GM13977 (cell line): ENCODE data around the gene PSMD13.
"Not testable (repeated sequence)": the region's sequence is repeated elsewhere in the genome, so short reads cannot be mapped to it uniquely, and the experiment has no call there.

ENCODE experiments used
- DNase-seq: peaks from one replicate; pipeline ENCODE4 v3.0.0; 2012; ENCODE audit warnings: low spot score
- in situ Hi-C: fragments of 300-500 bp; cut with MboI; formaldehyde crosslinking; loops from one replicate; pipeline ENCODE4 v1.12.0; 2022; ENCODE audit warnings: low sequenced_read_pairs, low pct_unique_long_range_greater_than_20kb, mixed read lengths, inconsistent platforms; ENCODE audit not compliant: unreplicated experiment
- TF ChIP-seq, protein P1 (sequence below): IDR thresholded peaks from 2 replicates; pipeline ENCODE4 v1.5.1; 2012; ENCODE audit warnings: mild to moderate bottlenecking, control low read depth; ENCODE audit not compliant: insufficient read depth; ENCODE audit errors: extremely low read depth, missing control alignments

The PSMD13 gene

DNA sequence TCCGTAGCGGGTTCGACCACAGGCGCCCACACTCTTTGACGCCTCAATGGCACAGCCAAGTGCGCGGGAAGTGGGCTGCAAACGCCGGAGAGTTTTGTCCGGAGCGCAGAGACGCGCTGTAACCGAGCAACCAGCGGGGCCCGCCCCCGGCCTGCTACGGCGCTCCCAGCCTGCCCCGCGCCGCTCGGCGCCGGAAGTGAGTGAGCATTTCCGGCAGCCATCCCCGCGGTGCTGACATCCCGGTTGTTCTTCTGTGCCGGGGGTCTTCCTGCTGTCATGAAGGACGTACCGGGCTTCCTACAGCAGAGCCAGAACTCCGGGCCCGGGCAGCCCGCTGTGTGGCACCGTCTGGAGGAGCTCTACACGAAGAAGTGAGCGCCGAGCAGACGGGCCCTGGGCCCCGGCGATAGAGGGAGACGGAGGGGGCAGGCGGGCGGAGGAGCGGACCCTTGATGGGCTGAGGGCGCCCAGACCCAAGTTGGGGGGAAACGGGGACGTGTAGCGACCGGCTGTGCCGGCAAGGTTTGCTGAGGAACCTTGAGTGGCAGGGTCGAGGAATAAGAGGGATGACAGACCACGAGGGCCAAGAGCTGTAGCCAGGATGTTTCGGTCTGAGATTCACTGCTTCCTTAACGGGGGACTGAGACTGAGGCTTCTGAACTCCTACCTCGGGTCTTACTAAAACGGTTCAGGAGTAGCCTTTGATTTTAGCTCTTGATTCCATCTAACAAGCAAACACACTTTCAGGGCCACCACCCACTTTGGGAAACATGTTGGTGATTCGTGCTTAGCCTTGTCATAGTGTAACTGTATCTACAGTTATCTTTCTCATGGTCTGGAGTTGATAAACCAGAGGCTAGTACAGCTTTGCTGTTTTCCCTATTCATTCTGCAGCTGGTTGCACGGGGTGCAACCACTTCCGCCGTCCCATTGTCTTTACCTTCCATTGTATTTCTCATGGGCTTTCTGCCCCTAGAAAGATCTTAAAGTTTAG, at the start of gene PSMD13:
PSMD13 (plus strand) TSS at position 203 of the 994 bp plus-strand sequence; CDS start at position 277, 74 bp downstream.
- TF ChIP-seq, protein P1, sequence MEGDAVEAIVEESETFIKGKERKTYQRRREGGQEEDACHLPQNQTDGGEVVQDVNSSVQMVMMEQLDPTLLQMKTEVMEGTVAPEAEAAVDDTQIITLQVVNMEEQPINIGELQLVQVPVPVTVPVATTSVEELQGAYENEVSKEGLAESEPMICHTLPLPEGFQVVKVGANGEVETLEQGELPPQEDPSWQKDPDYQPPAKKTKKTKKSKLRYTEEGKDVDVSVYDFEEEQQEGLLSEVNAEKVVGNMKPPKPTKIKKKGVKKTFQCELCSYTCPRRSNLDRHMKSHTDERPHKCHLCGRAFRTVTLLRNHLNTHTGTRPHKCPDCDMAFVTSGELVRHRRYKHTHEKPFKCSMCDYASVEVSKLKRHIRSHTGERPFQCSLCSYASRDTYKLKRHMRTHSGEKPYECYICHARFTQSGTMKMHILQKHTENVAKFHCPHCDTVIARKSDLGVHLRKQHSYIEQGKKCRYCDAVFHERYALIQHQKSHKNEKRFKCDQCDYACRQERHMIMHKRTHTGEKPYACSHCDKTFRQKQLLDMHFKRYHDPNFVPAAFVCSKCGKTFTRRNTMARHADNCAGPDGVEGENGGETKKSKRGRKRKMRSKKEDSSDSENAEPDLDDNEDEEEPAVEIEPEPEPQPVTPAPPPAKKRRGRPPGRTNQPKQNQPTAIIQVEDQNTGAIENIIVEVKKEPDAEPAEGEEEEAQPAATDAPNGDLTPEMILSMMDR: no peak
- DNase-seq: peak; percentile 94
- in situ Hi-C loops: no loop called here

DNA sequence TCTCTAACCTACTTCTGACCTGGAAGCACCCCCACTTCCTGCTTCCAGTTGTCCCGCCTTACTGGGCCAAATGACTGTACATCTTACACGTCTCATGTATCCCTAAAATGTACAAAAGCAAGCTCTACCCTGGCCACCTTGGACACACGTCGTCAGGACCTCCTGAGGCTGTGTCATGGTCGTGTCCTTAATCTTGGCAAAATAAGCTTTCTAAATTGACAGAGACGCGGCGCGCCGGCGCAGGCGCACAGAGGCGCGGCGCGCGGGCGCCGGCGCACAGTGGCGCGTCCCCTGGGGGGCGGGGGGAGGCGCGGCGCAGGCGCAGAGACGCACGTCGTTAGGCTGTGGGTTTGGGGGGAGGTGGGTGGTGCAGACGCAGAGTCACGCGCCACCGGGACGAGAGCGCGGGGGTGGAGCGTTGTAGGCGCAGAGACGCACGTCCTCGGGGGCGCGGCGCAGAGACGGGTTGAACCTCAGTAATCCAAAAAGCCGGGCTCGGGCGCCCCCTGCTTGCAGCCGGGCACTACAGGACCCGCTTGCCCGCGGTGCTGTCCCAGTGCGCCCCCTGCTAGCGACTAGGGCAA, 47.5 kb upstream of the PSMD13 start:
- in situ Hi-C loops, DNase-seq: not testable (repeated sequence)

DNA sequence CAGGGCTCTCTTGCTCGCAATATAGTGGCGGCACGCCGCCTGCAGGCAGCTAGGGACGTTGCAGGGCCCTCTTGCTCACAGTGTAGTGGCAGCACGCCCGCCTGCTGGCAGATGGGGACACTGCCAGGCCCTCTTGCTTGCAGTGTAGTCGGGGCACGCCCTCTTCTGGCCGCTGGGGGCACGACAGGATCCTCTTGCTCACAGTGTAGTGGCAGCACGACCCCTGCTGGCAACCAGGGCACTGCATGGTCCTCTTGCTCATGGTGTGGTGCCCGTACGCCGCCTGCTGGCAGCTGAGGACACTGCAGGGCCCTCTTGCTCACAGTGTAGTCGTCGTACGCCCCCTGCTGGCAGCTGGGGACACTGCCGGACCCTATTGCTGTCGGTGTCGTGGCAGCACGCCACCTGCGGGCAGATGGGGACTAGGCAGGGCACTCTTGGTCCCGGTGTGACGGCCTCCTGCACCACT, 46.9 kb upstream of the PSMD13 start:
- DNase-seq, in situ Hi-C loops: not testable (repeated sequence)

DNA sequence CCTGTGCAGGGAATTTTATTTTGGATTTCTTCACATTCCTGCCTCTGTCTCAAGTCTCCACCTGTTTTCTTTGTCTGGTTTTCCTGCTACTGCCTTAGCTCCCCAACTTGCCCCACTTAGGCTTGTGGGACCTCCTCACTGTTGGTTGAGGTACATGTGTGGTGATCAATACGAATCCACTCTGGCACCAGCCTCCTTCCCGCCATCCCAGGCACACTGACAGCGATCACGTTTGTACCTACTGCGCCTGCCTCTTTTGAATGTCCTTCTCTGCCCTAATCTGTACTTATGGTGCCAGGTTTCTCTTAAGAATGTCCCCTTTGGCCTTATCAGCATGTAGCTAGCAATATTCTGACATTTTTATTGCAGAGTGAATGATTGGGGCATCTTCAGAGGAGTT, 46.2 kb upstream of the PSMD13 start:
- DNase-seq, in situ Hi-C loops: not testable (repeated sequence)

DNA sequence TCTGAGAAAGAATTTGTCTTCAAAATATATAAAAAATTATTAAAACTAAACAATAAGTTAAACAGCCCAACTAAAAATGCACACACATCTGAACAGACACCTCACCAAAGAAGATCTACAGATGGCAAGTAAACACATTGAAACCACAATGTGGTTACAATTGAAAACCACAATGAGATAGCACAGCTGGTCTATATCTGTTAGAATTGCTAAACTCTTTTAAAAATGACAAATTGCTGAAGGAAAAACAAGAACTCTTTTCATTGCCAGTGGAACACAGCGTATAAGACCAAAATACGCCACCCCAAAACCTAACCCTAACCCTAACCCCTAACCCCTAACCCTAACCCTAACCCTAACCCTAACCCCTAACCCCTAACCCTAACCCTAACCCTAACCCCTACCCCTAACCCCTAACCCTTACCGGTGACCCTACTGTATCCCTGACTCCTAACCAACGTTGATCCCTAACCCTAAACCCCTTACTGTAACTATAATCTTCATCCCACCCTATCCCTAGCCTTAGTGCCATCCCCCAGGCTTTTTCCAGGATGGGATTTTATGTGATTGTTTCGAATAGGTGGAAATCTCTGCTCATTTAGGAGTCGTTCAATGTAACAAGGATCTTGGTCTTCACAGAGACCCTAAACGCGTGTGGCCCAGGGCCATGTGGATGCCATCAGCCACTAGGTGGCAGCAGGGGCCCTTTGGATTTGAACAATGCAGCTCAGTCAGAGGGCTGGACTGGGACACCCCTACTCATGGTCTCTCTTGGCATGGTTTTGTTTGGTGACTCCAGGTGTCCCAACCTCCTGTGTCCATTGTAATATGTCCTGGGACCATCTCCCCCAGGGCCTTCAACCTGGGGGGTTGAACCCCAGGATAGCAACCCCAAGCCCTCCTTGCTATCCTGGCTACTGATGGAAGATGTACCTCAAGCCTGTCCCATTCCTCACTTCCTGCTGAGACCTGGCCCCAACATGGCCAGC, 45.0 kb upstream of the PSMD13 start:
- DNase-seq, in situ Hi-C loops: not testable (repeated sequence)
- TF ChIP-seq, protein P1: peak; percentile 58

DNA sequence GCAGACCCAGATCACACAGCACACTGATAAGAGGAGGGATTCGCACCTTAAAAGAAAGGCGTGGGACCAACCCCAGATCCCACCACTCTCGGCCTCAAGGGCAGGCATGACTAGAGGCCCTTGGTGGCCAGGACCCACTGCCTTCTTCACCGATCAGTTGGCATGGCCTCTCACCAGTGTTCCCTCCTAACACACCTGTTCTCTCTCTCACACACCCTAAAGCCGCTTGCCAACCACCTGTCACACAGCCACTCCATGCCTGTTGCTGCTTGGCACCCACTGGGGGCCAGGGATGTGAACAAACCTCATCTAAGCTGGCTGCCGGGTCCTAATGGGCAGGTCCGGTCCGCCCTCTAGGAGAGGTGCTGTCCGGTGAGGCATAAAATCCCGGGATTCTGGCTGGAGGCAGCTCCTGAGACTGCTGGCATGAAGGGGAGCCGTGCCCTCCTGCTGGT, 44.1 kb upstream of the PSMD13 start, which contains the start of gene SCGB1C1:
SCGB1C1 (plus strand) TSS at position 405 of the 455 bp plus-strand sequence; CDS start at position 427, 22 bp downstream.
- in situ Hi-C loops: not testable (repeated sequence)

DNA sequence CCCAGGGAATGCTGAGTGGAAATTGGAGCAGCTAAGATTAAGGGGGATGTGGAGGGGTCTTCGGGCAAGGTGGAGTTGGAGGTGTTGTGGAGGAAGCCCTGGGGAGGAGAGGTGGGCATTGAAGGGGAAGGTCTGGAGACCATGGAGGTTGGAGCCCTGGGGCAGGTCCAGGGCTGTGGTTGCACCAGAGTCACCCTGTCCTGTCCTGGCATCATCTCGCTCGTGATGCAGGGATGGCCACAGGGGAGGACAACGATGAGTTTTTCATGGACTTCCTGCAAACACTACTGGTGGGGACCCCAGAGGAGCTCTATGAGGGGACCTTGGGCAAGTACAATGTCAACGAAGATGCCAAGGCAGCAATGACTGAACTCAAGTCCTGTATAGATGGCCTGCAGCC, 43.3 kb upstream of the PSMD13 start:
- in situ Hi-C loops, DNase-seq: not testable (repeated sequence)

More for the DNA sequence above, 44.1 kb upstream of the PSMD13 start, which contains the start of gene SCGB1C1:
- not testable (repeated sequence) for DNase-seq

DNA sequence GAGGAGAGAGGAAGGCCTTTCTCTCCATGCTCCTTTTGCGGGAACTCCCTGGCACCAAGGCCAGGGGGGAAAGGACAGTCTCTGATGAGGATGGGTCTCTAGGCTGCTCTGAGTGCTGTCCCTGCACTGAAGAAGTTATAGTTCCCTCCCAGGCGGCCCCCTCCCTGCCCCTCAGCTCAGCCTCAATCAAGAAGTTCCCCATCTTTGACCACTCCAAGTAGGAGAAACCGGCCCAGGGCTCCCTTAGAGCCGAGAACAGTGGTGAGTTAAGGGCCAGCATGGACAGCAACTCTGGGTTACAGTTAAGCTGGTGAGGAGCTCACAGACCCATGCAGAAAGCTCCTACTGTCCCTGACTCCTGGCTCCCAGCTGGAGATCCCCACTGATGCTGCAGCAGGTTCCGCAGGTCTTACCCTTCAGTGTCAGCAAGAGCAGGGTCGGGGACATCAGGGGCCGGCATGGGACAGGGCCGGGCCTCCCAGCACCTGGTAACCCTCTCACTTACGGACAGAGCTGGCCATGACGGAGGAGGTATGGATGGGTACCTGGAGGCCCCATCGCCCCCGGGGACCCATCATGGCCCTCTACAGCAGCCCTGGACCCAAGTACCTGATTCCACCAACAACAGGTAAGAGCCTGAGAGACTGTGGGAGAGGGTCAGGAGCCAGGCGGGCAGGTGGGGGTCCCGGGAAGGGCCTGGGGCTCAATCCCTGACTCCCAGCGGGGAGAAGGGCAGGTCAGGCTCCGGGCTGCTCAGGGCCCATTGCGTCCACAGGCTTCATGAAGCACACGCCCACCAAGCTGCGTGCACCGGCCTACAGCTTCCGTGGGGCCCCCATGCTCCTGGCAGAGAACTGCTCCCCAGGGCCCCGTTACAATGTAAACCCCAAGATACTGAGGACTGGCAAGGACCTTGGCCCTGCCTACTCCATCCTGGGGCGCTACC, 39.7 kb upstream of the PSMD13 start:
- in situ Hi-C loops: no loop called here
- TF ChIP-seq, protein P1: no peak
- DNase-seq: no peak
